Measurements from ENCODE around the gene ULK4. TPM values are rescaled to one million over a fixed set of nuclear protein-coding genes. Genes with fewer than 3 reads are reported as not detected.

The ULK4 gene
- total and polyA plus RNA-seq, 9 of the 15 experiments (the other 6 are each of a cell fraction or from before 2014, with no cell fraction given) = 3.0 to 5.9 (median 3.5) TPM

- DNase-seq (ENCODE audit: extremely low read depth in 1 of 4, low spot score in 3 of 4) = no peak
- Histone ChIP-seq H3K27ac (ENCODE audit: extremely low read depth, low read depth, low read length) (no peak overlapping the region), H3K27me3 (ENCODE audit: control insufficient read depth in 2 of 2, insufficient read depth in 2 of 2, low read length in 2 of 2) (peaks cover 2 to 3% of the 10 kb centered on the region in 2 experiments; a peak in 1 of 5 replicates), H3K79me2 (ENCODE audit: control insufficient read depth, insufficient read depth, low read length) (no peaks in the 10 kb centered on the region), H2AFZ (ENCODE audit: low read depth, low read length) (no peak overlapping the region), H3K4me3 (no peak overlapping the region), H3K9ac (ENCODE audit: insufficient read depth in 1 of 2, low read depth in 2 of 2, low read length in 2 of 2) (no peak overlapping the region), H3K4me1 (replicated peaks in 1 of 2; ENCODE audit: control insufficient read depth in 2 of 2, insufficient read depth in 2 of 2, low read length in 2 of 2) (no peaks in the 10 kb centered on the region), H4K20me1 (replicated peaks; ENCODE audit: control insufficient read depth, insufficient read depth, low read length) (no peaks in the 10 kb centered on the region), H3K9me3 (replicated peaks; ENCODE audit: control insufficient read depth, insufficient read depth, low read depth, low read length) (no peaks in the 10 kb centered on the region), H3K36me3 (ENCODE audit: control insufficient read depth, insufficient read depth, low read length) (no peaks in the 10 kb centered on the region), H3K9me1 (ENCODE audit: control insufficient read depth, insufficient read depth, low read length) (no peaks in the 10 kb centered on the region), H3K4me2 (ENCODE audit: insufficient read depth, low read length) (no peak overlapping the region)
- no peak for FAIRE-seq
- in situ Hi-C loops (cut with MboI) (no loop called here), intact Hi-C loops (cut with micrococcal nuclease) (no loop called here)
- 0% methylated on average over 8 of the region's 8 CpGs for WGBS (ENCODE audit: insufficient coverage, low coverage, missing lambda C conversion rate)
- no peak for ATAC-seq
- ChIA-PET CTCF (ENCODE audit: low intra/inter-chr PET ratio) (no interaction called here), POLR2A (interaction anchor here (0.5 kb wide), 1 partner anchor 168 kb away, joined by 3 read pairs; no protein-coding TSS in a partner anchor)
- no peak for TF ChIP-seq PPARD (CRISPR knock-in tag; IDR thresholded peaks at IDR 0.05)
- TF ChIP-seq CREBBP (IDR thresholded peaks at IDR 0.05; ENCODE audit: low read depth, low read length) = no peak
- no peak for TF ChIP-seq RBM34 (IDR thresholded peaks at IDR 0.05; ENCODE audit: borderline replicate concordance, insufficient read depth, low read length)
- TF ChIP-seq CEBPZ (IDR thresholded peaks at IDR 0.05; ENCODE audit: borderline replicate concordance, low read depth, low read length) = no peak
- TF ChIP-seq FOSL1 (tag; conservative IDR thresholded peaks at IDR 0.05) = no peak
- no peak for TF ChIP-seq E2F5 (CRISPR knock-in tag; IDR thresholded peaks at IDR 0.05)
- TF ChIP-seq NFIX (CRISPR knock-in tag; IDR thresholded peaks at IDR 0.05; ENCODE audit: low read depth) = no peak
- TF ChIP-seq CXXC5 (CRISPR knock-in tag; IDR thresholded peaks at IDR 0.05) = no peak
- no peak for TF ChIP-seq HES1 (IDR thresholded peaks at IDR 0.05; ENCODE audit: low read depth)
- TF ChIP-seq E2F4 (CRISPR knock-in tag; IDR thresholded peaks at IDR 0.05; ENCODE audit: low read depth) = no peak
- TF ChIP-seq ZBTB1 (CRISPR knock-in tag; IDR thresholded peaks at IDR 0.05; ENCODE audit: borderline replicate concordance, low read depth) = no peak
- no peak for TF ChIP-seq ZKSCAN1 (IDR thresholded peaks at IDR 0.05; ENCODE audit: low read depth, low read length)
- no peak for TF ChIP-seq ZNF77 (CRISPR knock-in tag; IDR thresholded peaks at IDR 0.05)
- BruUV-seq (replicated peaks) = no TSS peak
These were observed 363.3 kb downstream of the ULK4 start for GRCh38 chr3:41598402-41599126.

All from K562 (cell line).